ENCODE results near the gene ADAM23. TPM values are rescaled to one million over a fixed set of nuclear protein-coding genes. Genes with fewer than 3 reads are reported as not detected.

The ADAM23 gene
- total and polyA plus RNA-seq, 5 donors, result 17.0 to 56.0 (median 39.3) TPM

- Histone ChIP-seq H3K27ac (ENCODE audit: low read length) (no peak overlapping the region), H3K9me3 (ENCODE audit: control insufficient read depth, low read length) (no peaks in the 10 kb centered on the region), H3K27me3 (ENCODE audit: control insufficient read depth, insufficient read depth) (no peaks in the 10 kb centered on the region), H3K4me1 (ENCODE audit: control insufficient read depth, insufficient read depth, low read length) (peaks cover 1% of the 10 kb centered on the region), H3K4me3 (ENCODE audit: low read length) (no peak overlapping the region)
- 82% methylated on average over 4 of the region's 4 CpGs for WGBS
- DNase-seq (no peak), ATAC-seq (no peak)
- intact Hi-C loops (cut with DNase I), result no loop called here
Measured at GRCh38 chr2:206535260-206535986, 92.1 kb downstream of the ADAM23 start.

DNA sequence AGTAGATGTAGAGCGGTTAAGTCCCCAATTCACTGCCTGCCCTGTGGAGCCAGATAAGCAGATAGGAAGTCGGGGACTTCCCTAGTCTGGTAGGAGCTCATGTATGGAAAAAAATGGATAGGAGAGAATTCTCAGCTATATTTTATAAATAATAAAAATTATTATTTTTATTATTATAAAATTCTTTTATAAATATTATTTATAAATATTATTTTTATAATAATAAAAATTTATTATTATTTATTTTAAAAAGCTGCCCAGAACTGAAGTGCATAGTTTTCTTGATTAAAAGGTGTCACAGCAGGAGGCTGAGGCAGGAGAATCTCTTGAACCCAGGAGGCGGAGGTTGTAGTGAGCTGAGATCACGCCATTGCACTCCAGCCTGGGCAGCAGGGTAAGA, 97.4 kb downstream of the ADAM23 start:
- no peak overlapping the region for H3K4me3 ChIP-seq (ENCODE audit: low read length)
- intact Hi-C loops (cut with DNase I), result no loop called here
- H3K27me3 ChIP-seq (ENCODE audit: control insufficient read depth, insufficient read depth), result no peaks in the 10 kb centered on the region
- 85% methylated on average over 4 of the region's 4 CpGs for WGBS
- no peak for DNase-seq
- H3K9me3 ChIP-seq (ENCODE audit: control insufficient read depth, low read length), result no peaks in the 10 kb centered on the region
- H3K4me1 ChIP-seq (ENCODE audit: control insufficient read depth, insufficient read depth, low read length), result no peaks in the 10 kb centered on the region
- ATAC-seq, result no peak
- no peak overlapping the region for H3K27ac ChIP-seq (ENCODE audit: low read length)

DNA sequence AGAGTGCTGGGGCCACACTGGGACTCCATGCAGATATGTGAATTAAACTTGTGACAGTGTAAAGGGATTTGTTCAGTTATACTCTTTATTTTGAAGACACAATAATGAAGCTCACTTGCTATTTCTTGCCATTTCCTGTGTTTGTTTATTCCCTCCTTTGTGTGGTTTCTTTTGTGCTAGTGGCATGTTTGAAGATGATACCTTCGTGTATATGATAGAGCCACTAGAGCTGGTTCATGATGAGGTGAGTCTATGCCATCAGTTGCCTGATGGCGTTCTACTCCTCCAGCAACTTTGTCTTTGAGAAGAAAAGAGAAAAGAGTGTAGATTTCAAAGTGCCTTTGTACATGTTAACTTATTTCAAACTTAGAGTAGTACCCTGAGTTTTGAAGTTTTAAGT, 99.7 kb downstream of the ADAM23 start:
- intact Hi-C loops (cut with DNase I), result no loop called here
- ATAC-seq (no peak), DNase-seq (no peak)
- no peak overlapping the region for H3K4me3 ChIP-seq (ENCODE audit: low read length)
- H3K27ac ChIP-seq (ENCODE audit: low read length), result no peak overlapping the region
- H3K4me1 ChIP-seq (ENCODE audit: control insufficient read depth, insufficient read depth, low read length), result no peaks in the 10 kb centered on the region
- 74% methylated on average over 2 of the region's 2 CpGs for WGBS
- H3K27me3 ChIP-seq (ENCODE audit: control insufficient read depth, insufficient read depth), result no peaks in the 10 kb centered on the region
- no peaks in the 10 kb centered on the region for H3K9me3 ChIP-seq (ENCODE audit: control insufficient read depth, low read length)

DNA sequence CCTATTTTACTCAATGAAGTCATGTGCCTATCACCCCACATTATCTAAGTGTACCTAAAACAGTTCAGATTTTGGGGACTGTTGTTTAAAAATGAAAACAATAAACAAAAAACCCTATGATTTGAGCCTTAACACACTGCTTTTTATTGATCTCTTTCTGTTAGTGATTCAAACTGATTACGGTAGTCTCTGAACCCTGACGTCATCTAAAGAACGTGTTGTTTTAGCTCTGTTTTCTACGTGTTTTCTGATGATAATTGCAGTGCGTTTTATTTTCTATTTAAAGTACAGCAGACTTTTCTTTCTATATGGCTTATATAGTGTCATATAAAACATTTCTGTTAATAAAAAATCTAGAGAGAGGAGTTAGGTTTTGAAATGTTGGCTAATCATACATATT, 105.1 kb downstream of the ADAM23 start:
- no peak for ATAC-seq
- no peak overlapping the region for H3K4me3 ChIP-seq (ENCODE audit: low read length)
- H3K27ac ChIP-seq (ENCODE audit: low read length), result no peak overlapping the region
- H3K4me1 ChIP-seq (ENCODE audit: control insufficient read depth, insufficient read depth, low read length), result no peaks in the 10 kb centered on the region
- WGBS, result 83% methylated on average over 5 of the region's 5 CpGs
- no peaks in the 10 kb centered on the region for H3K9me3 ChIP-seq (ENCODE audit: control insufficient read depth, low read length)
- intact Hi-C loops (cut with DNase I), result no loop called here
- no peak for DNase-seq
- no peaks in the 10 kb centered on the region for H3K27me3 ChIP-seq (ENCODE audit: control insufficient read depth, insufficient read depth)

GRCh38 chr2:206555721-206556120, 112.4 kb downstream of the ADAM23 start:
- no peaks in the 10 kb centered on the region for H3K9me3 ChIP-seq (ENCODE audit: control insufficient read depth, low read length)
- no peak for ATAC-seq
- no peak overlapping the region for H3K27ac ChIP-seq (ENCODE audit: low read length)
- H3K4me1 ChIP-seq (ENCODE audit: control insufficient read depth, insufficient read depth, low read length), result no peaks in the 10 kb centered on the region
- no peak overlapping the region for H3K4me3 ChIP-seq (ENCODE audit: low read length)
- no peak for DNase-seq
- no peaks in the 10 kb centered on the region for H3K27me3 ChIP-seq (ENCODE audit: control insufficient read depth, insufficient read depth)
- intact Hi-C loops (cut with DNase I), result loop anchor here in 3 of 4 donors (10.0 kb wide), 2 partner anchors 111 to 161 kb away; partner anchors contain the start of gene ADAM23 (in 1 of the 3)

DNA sequence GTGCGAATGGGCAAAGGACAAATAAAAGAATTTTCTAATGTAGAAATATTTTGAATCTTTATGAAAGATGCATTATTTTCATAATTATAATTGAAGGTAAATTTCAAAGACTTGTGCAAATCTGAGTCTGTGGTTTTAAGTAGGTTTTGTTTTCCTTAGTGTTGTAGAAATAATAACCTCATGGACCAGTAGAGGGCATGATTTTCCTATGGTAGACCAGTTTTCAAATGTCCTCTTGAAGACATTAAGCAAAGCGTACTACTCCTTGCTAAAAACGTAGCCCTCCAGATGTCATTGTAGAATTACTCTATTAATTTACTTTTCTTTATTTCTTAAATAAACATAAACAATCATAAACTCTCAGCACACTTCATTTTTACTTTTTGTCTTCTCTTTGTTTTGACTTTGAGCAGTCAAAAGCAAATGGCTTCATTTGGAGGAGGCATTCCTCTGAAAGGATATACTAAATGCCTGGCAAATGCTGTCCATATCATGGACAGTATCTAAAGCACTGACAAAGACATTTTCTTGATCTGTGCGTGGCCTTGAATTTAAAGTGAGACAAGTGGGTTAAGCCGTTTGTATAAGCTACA, 113.1 kb downstream of the ADAM23 start:
- Histone ChIP-seq H3K4me3 (ENCODE audit: low read length) (no peak overlapping the region), H3K4me1 (ENCODE audit: control insufficient read depth, insufficient read depth, low read length) (no peaks in the 10 kb centered on the region), H3K27ac (ENCODE audit: low read length) (no peak overlapping the region), H3K9me3 (ENCODE audit: control insufficient read depth, low read length) (no peaks in the 10 kb centered on the region), H3K27me3 (ENCODE audit: control insufficient read depth, insufficient read depth) (no peaks in the 10 kb centered on the region)
- 66% methylated on average over 5 of the region's 5 CpGs for WGBS
- DNase-seq (no peak), ATAC-seq (no peak)
- intact Hi-C loops (cut with DNase I), result loop anchor here in 3 of 4 donors (10.0 kb wide), 2 partner anchors 112 to 162 kb away; partner anchors contain the start of gene ADAM23 (in 1 of the 3)

- Histone ChIP-seq H3K4me3 (ENCODE audit: low read length) (no peak overlapping the region), H3K4me1 (ENCODE audit: control insufficient read depth, insufficient read depth, low read length) (no peaks in the 10 kb centered on the region), H3K27ac (ENCODE audit: low read length) (no peak overlapping the region), H3K9me3 (ENCODE audit: control insufficient read depth, low read length) (no peaks in the 10 kb centered on the region), H3K27me3 (ENCODE audit: control insufficient read depth, insufficient read depth) (no peaks in the 10 kb centered on the region)
- DNase-seq, result no peak
- intact Hi-C loops (cut with DNase I), result loop anchor here in 3 of 4 donors (10.0 kb wide), 2 partner anchors 113 to 163 kb away; partner anchors contain the start of gene ADAM23 (in 1 of the 3)
- WGBS, result 95% methylated on average over 4 of the region's 4 CpGs
- no peak for ATAC-seq
Measured at GRCh38 chr2:206557321-206557720, 114.0 kb downstream of the ADAM23 start.

DNA sequence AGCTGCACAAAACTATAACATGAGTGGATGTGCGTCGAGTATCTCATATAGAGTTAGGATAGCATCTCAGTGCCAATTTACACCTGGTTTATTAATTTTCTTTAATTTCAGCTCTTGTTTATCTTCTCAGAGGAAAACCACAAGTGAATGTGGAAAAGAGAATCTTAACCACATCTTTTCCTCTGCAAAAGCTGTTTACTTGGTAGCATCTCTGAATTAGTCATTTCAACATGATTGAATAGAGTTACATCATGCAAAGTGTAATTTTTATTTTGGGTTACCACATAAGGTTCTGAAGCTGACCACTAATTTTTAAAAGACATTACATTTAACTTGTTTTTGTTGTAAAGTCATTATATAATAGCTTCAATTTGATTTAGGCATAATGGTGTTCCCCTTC, 115.2 kb downstream of the ADAM23 start:
- DNase-seq, result no peak
- 89% methylated on average over 2 of the region's 2 CpGs for WGBS

DNA sequence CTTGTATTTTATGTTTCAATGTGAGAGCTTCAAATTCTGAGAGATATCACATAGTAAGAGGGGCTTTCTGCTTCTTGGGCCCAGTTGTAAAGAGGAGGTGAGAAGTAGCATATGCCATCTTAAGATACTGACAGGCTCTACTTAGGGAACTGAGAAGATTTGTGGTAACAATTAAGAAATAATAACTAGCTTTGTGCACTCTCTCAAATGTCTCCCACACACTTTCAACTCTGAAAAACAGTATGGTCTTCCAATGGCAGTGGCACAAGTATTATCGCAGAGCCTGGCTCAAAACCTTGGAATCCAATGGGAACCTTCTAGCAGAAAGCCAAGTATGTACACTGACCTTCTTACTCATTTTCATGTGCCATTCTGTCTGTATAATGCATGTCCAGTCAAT, 118.6 kb downstream of the ADAM23 start:
- 91% methylated on average over 1 of the region's 1 CpG for WGBS
- intact Hi-C loops (cut with DNase I), result no loop called here
- Histone ChIP-seq H3K4me1 (ENCODE audit: control insufficient read depth, insufficient read depth, low read length) (no peaks in the 10 kb centered on the region), H3K9me3 (ENCODE audit: control insufficient read depth, low read length) (no peaks in the 10 kb centered on the region), H3K4me3 (ENCODE audit: low read length) (no peak overlapping the region), H3K27me3 (ENCODE audit: control insufficient read depth, insufficient read depth) (no peaks in the 10 kb centered on the region), H3K27ac (ENCODE audit: low read length) (no peak overlapping the region)
- ATAC-seq (no peak), DNase-seq (no peak)

More for the DNA sequence above, 115.2 kb downstream of the ADAM23 start:
- no peak for ATAC-seq
- Histone ChIP-seq H3K27me3 (ENCODE audit: control insufficient read depth, insufficient read depth) (no peaks in the 10 kb centered on the region), H3K27ac (ENCODE audit: low read length) (no peak overlapping the region), H3K4me3 (ENCODE audit: low read length) (no peak overlapping the region), H3K9me3 (ENCODE audit: control insufficient read depth, low read length) (no peaks in the 10 kb centered on the region), H3K4me1 (ENCODE audit: control insufficient read depth, insufficient read depth, low read length) (no peaks in the 10 kb centered on the region)
- intact Hi-C loops (cut with DNase I), result loop anchor here in 3 of 4 donors (10.0 kb wide), 2 partner anchors 114 to 164 kb away; partner anchors contain the start of gene ADAM23 (in 1 of the 3)

DNA sequence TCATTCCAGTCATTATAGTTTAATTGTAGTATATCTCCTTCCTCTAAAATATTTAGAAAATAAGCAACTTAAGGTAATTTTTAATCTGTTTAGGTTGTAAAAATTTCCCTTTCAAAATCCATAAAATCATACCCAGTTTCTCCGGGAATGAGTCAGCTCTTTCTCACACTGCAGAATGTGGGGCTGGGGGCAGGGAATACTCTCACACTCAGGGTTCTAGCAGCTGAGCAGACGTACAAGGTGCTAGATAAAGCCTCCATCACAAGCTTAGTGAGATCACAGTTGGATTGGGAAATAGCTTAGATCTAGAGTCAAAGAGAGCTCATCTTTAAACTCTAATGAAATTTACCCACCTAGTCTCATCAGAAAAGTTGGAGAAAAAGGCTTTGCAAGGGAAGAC, 119.0 kb downstream of the ADAM23 start:
- intact Hi-C loops (cut with DNase I), result no loop called here
- Histone ChIP-seq H3K4me3 (ENCODE audit: low read length) (no peak overlapping the region), H3K27ac (ENCODE audit: low read length) (no peak overlapping the region), H3K27me3 (ENCODE audit: control insufficient read depth, insufficient read depth) (no peaks in the 10 kb centered on the region), H3K4me1 (ENCODE audit: control insufficient read depth, insufficient read depth, low read length) (no peaks in the 10 kb centered on the region), H3K9me3 (ENCODE audit: control insufficient read depth, low read length) (no peaks in the 10 kb centered on the region)
- DNase-seq, result no peak
- no peak for ATAC-seq
- 65% methylated on average over 2 of the region's 2 CpGs for WGBS

- ATAC-seq (no peak), DNase-seq (no peak)
- WGBS, result 79% methylated on average over 2 of the region's 2 CpGs
- Histone ChIP-seq H3K9me3 (ENCODE audit: control insufficient read depth, low read length) (no peaks in the 10 kb centered on the region), H3K4me1 (ENCODE audit: control insufficient read depth, insufficient read depth, low read length) (no peaks in the 10 kb centered on the region), H3K27me3 (ENCODE audit: control insufficient read depth, insufficient read depth) (no peaks in the 10 kb centered on the region), H3K27ac (ENCODE audit: low read length) (no peak overlapping the region), H3K4me3 (ENCODE audit: low read length) (no peak overlapping the region)
- intact Hi-C loops (cut with DNase I), result no loop called here
Measured at GRCh38 chr2:206563374-206563773, 120.0 kb downstream of the ADAM23 start.
